ENCODE results near the gene DCHS2.

The DCHS2 gene

DNA sequence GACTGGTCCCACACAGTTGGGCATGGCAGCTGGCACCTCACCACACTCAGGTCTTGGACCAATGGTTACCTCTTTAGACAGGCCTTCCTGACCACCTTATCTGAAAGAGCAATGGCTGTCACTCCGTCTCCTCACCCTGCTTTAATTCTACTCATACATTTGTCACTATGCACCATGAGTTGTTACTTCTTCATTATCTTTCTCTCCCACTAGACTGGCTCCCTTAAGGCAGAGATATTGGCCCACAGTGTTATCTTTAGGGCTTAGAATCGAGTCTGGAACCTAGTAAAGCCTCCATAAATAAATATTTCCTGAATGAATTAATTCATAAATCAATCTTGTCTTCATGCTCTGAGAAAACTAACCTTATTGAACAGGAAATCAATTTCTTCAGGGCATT lies 46.6 kb downstream of the DCHS2 start:
- no peak for DNase-seq

DNA sequence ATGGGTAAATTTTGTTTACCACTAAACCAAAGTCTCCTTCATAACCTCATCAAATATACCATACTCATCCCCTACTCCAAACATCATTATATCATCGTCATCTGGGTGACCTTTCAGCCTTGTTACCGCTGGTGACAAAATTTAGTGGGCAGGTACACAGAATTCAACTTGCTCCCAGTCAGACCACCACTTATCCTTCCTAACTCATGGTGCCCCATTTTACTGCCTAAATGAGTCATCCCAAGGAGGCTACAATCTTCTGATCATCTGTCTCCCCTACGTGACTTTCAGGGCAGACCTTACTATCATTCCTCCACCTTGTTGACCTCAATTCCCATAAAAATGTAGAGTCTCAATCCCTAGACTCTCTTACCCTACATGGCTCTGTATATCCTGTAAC lies 49.6 kb downstream of the DCHS2 start:
- DNase-seq = no peak

DNA sequence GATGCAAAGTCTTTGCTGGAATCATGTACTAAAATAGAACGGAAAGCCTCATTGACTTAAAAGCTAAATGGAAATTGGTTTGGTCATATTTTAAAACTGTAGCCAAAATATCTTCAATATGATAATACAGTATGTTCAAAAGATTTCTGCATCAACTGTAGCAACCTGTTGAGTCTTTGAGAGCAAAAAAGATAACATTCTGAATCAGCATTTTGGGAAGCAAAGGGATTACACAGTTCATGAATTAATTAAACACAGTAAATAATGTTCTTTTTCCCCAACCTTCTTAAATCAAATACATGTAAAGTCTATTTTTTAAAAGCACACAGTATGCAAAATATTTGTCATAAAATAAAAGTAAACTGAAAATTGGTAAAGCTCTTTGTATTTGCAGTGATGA lies 50.5 kb downstream of the DCHS2 start:
- DNase-seq = no peak

DNA sequence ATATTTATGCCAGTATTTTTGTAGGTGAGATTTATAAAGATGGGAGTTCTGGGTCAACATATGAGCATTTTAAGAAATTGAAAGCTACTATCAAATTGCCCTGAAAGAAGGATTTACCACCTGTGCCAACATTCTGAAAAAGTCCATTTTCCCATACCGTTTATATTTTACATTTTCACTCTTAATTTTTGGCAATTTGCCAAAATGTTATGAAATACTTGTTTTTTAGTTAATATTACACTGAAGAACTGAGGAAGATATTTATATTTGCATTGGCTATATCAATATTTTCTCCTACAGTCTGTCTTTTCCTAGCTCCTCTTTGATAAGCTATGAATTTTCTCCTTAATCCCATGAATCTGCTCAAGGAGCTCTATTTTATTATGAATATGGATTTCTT lies 52.4 kb downstream of the DCHS2 start:
- DNase-seq = no peak

- DNase-seq = no peak
Observed at GRCh38 chr4:154435895-154436294, 55.7 kb downstream of the DCHS2 start.

DNA sequence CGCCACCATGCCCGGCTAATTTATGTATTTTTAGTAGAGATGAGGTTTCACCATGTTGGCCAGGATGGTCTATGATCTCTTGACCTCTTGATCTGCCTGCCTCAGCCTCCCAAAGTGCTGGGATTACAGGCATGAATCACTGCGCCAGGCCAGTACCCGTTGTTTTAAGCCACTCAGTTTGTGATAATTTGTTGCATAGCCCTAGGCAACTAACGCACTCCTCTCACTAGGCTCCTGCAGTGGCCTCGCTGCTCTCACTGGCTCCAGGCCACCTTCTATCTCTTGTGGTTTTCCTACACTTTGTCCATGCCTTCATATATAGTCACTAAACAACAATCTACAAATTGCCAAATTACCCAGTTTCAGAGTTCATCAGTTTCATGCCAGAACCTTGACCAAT lies 58.1 kb downstream of the DCHS2 start:
- no peak for DNase-seq

DNA sequence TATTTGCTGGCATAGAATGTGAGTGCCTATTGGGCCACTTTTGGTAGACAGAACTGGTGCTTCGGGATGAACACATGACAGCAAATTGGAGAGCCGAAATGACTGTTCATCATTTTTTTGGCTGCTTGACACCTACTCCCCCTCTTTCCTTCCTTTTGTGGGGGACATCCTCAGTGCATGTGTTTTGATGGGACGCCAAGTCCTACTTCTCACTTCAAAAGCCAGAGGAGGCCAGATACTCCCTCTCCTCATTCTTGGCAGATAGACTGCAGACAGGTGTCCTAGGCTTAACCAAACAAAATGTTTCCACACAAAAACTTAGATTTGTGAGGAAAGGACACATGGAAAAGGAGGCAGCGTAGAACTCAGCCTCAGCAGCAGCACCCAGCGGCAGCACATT lies 62.4 kb downstream of the DCHS2 start:
- no peak for DNase-seq

GRCh38 chr4:154427149-154427548 lies 64.5 kb downstream of the DCHS2 start:
- DNase-seq = no peak

DNA sequence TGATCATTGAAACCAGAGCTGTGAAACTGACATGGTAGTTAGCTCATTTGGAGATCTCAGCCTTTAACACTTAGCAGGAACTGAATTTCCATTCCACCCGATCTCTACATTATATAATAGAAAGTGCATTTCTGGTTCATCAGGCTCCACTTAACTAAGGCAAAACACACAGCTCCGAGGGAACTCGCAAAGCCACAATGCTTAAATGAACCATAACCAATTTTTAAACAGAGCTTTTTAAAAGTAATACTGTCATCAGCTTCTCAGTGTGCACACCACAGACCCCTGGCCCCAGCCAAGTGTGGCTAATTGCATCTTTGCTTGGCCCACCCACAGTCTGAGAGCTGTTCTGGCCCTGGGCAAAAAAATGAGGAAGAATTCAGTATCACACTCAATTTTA lies 66.1 kb downstream of the DCHS2 start:
- DNase-seq = no peak

- no peak for DNase-seq
Observed at GRCh38 chr4:154424810-154425484, 66.7 kb downstream of the DCHS2 start.

GRCh38 chr4:154422152-154422551 lies 69.4 kb downstream of the DCHS2 start:
- DNase-seq = no peak

DNA sequence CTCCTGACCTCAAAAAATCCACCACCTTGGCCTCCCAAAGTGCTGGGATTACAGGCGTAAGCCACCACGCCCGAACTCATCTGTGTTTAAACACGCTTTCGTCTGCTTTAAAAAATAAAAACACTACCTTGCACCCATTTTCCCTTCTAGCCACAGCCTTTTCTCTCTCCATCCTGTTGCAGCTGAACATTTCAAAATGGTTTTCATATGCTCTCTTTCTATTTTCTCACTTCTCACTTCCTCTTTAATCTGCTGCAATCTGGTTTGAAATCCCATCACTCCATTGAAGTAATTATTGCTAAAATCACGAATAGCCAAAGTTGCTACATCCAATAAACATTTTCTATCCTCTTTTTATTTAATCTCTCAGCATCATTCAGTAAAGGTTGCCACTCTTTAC lies 70.0 kb downstream of the DCHS2 start:
- no peak for DNase-seq

DNA sequence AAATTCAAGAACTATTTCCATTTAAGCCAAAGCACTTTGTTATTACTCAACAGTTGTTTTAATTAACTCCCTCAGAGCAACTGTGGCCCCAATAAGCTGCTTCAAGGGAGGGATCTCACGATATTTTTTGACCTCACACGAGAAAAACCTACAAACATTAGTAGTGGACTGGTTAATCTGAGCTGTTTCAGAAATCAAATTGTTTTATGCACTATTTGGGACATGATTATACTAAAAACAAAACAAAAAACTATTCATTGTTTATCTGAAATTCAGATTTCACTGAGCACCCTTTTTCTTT lies 74.3 kb downstream of the DCHS2 start:
- no peak for DNase-seq

DNA sequence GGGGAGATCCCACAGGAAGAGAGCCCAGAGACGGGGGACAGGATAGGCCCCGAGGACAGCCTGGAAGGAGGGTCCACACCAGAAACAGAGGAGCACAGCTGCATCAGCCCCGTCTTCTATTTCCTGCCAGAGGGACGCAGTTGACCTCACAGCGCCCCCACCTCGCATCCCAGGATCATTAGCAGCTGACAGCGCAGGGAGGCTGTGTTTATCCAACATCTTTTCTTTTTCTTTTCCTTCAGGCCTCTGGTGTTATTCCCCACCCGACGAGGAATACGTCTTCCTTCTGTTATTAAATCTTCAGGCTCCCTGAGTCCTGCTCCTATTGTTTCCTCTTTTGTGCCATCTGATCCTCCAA lies 75.4 kb downstream of the DCHS2 start:
- DNase-seq = no peak

DNA sequence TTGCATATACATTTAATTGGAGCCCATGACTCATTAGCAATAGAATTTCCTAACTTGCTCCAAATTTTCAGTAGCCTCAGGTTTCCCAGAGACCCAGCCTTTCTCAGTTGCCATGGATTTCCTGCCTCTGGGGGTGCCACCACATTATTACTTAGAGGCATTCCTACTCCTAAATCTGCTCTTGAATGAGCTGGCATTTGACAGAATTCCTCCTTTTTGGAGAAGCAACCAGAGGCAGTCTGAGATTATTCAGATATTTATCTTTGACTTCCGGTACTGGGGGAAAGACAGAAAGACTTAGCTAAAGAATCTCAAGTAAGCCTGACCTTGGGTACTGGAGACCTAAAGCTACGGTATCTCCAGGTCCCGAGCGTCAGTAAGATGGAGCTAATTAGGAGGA lies 76.3 kb downstream of the DCHS2 start:
- DNase-seq = no peak

DNA sequence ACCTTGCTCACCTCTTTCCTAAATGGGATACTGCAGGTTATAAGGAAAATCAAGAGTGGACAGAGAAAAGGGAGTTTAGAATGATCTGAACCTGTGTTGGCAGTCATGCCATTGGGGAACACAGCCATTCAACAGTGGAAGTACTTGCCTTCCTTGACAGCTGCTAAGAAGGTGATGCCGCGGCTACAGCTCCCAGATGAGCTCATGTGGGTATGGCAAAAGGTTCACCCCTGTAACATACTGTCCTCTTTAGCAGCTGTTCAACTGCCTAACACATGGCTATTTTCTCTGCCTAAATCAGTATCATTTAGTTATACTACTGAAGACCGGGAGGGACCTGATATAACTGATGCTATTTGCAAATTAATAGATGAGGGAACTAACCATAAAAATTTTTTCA lies 76.8 kb downstream of the DCHS2 start:
- no peak for DNase-seq

DNA sequence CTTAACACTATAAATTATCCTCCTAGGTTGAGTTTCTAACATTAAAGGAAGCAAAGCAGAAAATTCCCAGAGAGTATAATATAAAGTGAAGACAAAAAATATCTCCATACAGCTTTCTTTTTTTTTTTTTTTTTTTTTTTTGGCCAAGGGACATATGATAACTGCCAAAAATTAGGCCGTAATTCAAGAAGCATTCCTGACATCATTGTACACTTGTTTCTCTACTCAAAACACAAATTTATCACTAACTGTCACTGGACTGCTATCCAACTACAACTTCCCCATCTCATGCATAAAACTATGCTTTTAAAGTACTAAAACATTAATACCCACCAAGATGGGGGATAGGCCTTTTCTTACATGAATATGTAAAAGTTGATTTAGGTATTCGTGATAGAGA lies 77.2 kb downstream of the DCHS2 start:
- no peak for DNase-seq

GRCh38 chr4:154407443-154407842 lies 84.2 kb downstream of the DCHS2 start:
- DNase-seq = no peak

GRCh38 chr4:154406018-154406795 lies 85.4 kb downstream of the DCHS2 start:
- no peak for DNase-seq

- no peak for DNase-seq
Observed at GRCh38 chr4:154399259-154399974, 92.2 kb downstream of the DCHS2 start.

DNA sequence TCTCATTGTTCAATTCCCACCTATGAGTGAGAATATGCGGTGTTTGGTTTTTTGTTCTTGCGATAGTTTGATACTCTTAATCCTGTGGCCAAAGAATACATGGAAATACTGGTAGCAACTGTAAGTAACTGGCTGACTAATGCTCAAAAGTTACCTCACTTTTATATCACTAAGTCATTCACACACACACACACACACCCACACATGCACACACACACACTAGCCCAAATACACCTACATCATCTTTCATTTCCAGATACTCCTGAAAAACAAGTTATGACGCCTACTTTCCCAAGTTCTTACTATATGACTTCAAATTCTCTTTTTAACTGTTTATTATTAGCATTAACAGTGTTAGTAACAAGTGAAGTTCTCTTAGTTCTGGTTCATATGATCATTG lies 101.3 kb downstream of the DCHS2 start:
- no peak for DNase-seq

GRCh38 chr4:154389148-154389547 lies 102.5 kb downstream of the DCHS2 start:
- no peak for DNase-seq

DNA sequence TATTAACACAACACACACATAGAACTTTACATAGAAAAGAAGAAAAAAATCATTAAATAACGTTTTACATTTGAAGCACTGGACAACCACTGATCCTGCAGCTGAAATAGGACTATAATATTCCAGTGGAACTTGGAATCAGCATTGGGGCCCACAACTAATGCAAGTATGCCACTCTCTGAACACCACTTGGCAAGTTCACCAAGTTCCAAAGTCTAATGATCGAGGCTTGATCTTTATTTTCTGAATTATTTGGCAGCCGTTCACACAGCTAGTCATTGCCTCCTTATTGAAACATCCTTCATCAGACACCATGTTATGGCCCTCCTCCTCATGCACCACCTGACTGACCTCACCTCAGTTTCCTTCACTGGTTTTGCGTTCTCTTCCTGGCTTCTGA lies 107.6 kb downstream of the DCHS2 start:
- DNase-seq = no peak

- no peak for DNase-seq
Observed at GRCh38 chr4:154376486-154376885, 115.1 kb downstream of the DCHS2 start.

DNA sequence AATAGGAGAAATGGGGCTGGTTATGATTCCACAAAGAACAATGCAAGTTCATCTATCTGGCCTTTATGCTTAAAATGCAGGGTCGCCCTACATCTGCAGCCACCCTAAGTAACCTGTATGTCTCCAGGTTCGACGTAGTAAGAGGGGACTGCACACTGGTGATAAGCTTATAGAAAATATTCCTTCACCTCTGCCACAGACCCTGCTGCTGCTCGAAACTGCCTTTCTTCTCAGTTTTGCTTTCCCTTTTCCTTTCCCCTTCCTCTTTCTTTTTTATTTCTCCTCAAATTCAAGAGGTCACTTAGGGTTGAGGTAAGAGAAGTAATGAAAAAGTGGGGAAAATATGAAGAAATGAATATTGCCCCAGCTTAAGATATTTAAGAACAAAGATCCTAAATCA lies 123.5 kb downstream of the DCHS2 start:
- DNase-seq = no peak
